Mucosa of descending colon (tissue), 3 donors: Measurements from ENCODE around the gene SLCO4C1. TPM values are rescaled to one million over a fixed set of nuclear protein-coding genes. Genes with fewer than 3 reads are reported as not detected.
"Not testable (repeated sequence)": the region's sequence is repeated elsewhere in the genome, so short reads cannot be mapped to it uniquely, and the experiment has no call there.

Experiments
- ATAC-seq: fragments of 200-7000 bp; cut with Tn5 transposase; one replicate; pipeline ENCODE4 v1.9.1; 2020; ENCODE audit warnings: mild to moderate bottlenecking, moderate library complexity
- DNase-seq, 3 donors: peaks; one replicate each; pipeline ENCODE4 v3.0.0-alpha.2; 2020
- H3K36me3 ChIP-seq: fragments of 200-600 bp; one replicate; pipeline ENCODE4 v1.8.0; 2021; ENCODE audit warnings: low read depth, mild to moderate bottlenecking
- H3K4me1 ChIP-seq: fragments of 200-600 bp; one replicate; pipeline ENCODE4 v1.8.0; 2021; ENCODE audit warnings: low read depth, mild to moderate bottlenecking
- H3K4me3 ChIP-seq: fragments of 200-600 bp; one replicate; pipeline ENCODE4 v1.8.0; 2021; ENCODE audit warnings: mild to moderate bottlenecking
- H3K9me3 ChIP-seq: fragments of 200-600 bp; one replicate; pipeline ENCODE4 v1.8.0; 2021; ENCODE audit warnings: mild to moderate bottlenecking
- intact Hi-C, 2 donors: fragments of 100-400 bp; cut with DNase I in 1 of 2; cut with micrococcal nuclease in 1 of 2; formaldehyde crosslinking; loops; one replicate each; pipeline versions ENCODE4 v1.11.0 to v1.11.1; 2022; cut with DNase I, micrococcal nuclease
- long read RNA-seq, 2 donors: library from polyadenylated mRNA; unstranded; transcript quantifications; one replicate each; pipeline ENCODE4 v2.0.0, GENCODE V29; 2019 to 2021
- total RNA-seq, 3 donors: library from RNA; stranded (reverse); fragmentation: NEBNext Ultra II Directional in 2 of 3; extraction: Animal tissue kit (Norgen Biotek cat#: 25700) in 2 of 3; gene quantifications; one replicate each; pipeline versions ENCODE4 v1.2.1 to v1.2.4, GENCODE V29; 2021 to 2023
- TF ChIP-seq, protein P1 (sequence below): fragments of 200-600 bp; IDR thresholded peaks from one replicate; pipeline ENCODE4 v1.8.0; 2022; ENCODE audit warnings: antibody characterized with exemption, mild to moderate bottlenecking
- donor health status: DM: no; HTN: no; CAD: no; lungs with moderate emphysema.
- donor health status: DM: no; HTN: no; CAD: no.
- donor health status: DM: no; HTN: yes; CAD: no.

Gene SLCO4C1, protein sequence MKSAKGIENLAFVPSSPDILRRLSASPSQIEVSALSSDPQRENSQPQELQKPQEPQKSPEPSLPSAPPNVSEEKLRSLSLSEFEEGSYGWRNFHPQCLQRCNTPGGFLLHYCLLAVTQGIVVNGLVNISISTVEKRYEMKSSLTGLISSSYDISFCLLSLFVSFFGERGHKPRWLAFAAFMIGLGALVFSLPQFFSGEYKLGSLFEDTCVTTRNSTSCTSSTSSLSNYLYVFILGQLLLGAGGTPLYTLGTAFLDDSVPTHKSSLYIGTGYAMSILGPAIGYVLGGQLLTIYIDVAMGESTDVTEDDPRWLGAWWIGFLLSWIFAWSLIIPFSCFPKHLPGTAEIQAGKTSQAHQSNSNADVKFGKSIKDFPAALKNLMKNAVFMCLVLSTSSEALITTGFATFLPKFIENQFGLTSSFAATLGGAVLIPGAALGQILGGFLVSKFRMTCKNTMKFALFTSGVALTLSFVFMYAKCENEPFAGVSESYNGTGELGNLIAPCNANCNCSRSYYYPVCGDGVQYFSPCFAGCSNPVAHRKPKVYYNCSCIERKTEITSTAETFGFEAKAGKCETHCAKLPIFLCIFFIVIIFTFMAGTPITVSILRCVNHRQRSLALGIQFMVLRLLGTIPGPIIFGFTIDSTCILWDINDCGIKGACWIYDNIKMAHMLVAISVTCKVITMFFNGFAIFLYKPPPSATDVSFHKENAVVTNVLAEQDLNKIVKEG
- total RNA-seq, result 1 to 10 TPM; 2.5 to 3.6 (median 2.6) TPM
- long read RNA-seq, donor 1, partial matches to known transcripts, result 1 of 1 reads
- long read RNA-seq, donor 1, other reads (novel, unspliced or antisense), result 0 of 1 reads
- long read RNA-seq, donor 2, partial matches to known transcripts, result 0 of 1 reads
- long read RNA-seq, donor 2, other reads (novel, unspliced or antisense), result 1 of 1 reads

DNA sequence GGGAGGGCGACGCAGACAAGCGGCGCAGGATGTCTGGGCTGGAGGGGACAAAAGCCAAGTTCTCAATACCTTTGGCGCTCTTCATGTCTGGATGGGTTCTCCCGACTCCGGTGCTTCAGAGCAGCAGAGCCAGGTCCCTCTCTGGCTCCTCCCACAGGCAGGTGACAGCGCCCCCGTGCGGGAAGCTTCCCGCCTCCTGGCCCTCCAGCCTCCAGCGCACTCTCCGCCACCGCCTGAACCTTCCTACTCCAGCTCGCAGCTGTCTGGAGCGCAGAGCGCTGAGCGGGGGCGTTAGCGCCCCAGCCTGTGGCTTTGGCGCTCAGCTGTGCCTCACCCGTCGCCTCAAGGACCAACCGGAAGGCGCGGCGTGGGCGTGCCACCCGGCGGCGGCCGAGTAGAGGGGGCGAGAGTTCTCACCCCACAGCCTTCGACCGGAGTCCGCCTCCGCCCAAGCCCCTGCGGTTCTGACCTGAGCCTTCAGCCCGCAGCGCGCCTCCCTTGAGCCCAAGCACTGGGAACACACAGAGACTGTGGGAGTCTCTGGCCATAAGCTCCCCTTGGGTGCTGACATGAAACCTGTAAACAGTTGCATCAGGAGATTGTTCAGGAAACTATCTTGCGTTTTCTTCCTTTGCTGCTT is at the start of gene SLCO4C1:
TSS of gene SLCO4C1 (minus strand) at position 107 of the 640 bp plus-strand sequence. CDS start at position 85, 22 bp downstream.
- Histone ChIP-seq H3K4me3 (peak within 1 kb of the TSS; percentile 13), H3K4me1 (peaks cover 9% of the 10 kb centered on the region), H3K9me3 (no peaks in the 10 kb centered on the region), H3K36me3 (no peaks in the 10 kb centered on the region)
- peak; percentile 99 for ATAC-seq
- intact Hi-C loops, result no loop called here
- peak; percentile 89 to 93 (median 92) for DNase-seq
- TF ChIP-seq, protein P1, sequence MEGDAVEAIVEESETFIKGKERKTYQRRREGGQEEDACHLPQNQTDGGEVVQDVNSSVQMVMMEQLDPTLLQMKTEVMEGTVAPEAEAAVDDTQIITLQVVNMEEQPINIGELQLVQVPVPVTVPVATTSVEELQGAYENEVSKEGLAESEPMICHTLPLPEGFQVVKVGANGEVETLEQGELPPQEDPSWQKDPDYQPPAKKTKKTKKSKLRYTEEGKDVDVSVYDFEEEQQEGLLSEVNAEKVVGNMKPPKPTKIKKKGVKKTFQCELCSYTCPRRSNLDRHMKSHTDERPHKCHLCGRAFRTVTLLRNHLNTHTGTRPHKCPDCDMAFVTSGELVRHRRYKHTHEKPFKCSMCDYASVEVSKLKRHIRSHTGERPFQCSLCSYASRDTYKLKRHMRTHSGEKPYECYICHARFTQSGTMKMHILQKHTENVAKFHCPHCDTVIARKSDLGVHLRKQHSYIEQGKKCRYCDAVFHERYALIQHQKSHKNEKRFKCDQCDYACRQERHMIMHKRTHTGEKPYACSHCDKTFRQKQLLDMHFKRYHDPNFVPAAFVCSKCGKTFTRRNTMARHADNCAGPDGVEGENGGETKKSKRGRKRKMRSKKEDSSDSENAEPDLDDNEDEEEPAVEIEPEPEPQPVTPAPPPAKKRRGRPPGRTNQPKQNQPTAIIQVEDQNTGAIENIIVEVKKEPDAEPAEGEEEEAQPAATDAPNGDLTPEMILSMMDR, result peak; percentile 66

DNA sequence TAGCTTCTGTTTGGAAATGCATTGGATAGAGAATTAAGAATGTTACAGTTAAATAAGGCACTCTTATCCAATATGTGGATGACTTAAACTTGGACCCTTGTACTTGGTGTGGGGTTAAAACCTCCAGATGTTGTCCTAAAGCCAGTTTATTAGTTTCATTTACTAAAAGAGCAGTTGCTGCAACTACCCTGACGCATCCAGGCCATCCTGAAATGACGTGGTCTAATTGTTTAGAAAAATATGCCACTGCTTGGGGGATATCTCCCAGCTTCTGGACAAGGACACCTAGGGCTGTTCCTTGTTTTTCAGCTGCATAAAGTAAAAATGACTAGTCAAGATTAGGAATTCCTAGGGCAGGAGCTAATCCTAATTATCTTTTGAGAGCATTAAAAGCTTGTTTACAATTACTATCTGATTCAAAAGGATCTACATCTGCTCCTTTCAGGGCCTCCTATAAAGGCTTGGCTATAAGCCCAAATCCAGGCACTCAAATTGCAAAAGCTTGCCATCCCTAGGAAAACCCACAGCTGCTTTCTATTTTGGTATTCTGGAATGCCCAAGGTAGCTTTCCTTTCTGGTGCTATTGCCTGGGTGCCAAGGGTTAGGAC is 45.7 kb upstream of the SLCO4C1 start:
- TF ChIP-seq, protein P1, result no peak
- Histone ChIP-seq H3K4me3 (no peak overlapping the region), H3K4me1 (no peaks in the 10 kb centered on the region), H3K36me3 (no peaks in the 10 kb centered on the region), H3K9me3 (no peaks in the 10 kb centered on the region)
- DNase-seq (no peak), ATAC-seq (no peak)
- intact Hi-C loops, result no loop called here

DNA sequence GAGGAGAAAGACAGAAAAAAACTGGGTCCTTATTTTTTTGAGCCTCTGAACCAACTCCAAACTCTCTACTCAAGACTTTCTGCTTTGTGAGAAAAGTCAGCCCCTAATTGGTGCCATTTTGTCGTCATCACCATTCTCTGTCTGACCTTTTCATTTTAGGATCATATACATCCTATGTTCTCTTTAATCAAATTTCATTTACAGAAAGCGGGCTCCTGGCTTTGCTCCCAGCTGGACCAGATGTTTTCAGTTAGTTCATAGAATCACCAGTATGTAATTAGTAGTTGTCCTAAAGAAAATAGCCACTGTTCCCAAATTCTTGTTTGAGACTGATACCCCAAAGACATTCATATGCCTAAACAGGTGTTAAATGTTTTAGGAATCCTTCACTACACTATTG is 28.6 kb upstream of the SLCO4C1 start:
- ATAC-seq, result no peak
- TF ChIP-seq, protein P1, result no peak
- no peaks in the 10 kb centered on the region for H3K9me3 ChIP-seq
- H3K36me3 ChIP-seq, result no peaks in the 10 kb centered on the region
- H3K4me3 ChIP-seq, result no peak overlapping the region
- DNase-seq, result no peak
- H3K4me1 ChIP-seq, result no peaks in the 10 kb centered on the region
- intact Hi-C loops, result no loop called here

DNA sequence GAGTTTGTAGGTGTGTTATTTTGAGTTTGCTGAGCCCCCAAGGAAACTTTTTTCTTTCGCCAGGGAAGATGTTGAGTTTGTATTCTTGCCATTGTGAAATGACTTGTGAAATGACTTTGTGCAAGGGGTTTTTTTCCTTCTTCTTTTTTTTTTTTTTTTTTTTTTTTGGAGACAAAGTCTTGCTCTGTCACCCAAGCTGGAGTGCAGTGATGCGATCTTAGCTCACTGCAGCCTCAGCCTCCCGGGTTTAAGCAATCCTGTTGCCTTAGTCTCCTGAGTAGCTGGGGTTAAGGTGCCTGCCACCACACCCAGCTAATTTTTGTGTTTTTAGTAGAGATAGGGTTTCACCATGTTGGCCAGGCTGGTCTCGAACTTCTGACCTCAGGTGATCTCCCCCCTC is 22.7 kb upstream of the SLCO4C1 start:
- ATAC-seq, H3K36me3 ChIP-seq: not testable (repeated sequence)

DNA sequence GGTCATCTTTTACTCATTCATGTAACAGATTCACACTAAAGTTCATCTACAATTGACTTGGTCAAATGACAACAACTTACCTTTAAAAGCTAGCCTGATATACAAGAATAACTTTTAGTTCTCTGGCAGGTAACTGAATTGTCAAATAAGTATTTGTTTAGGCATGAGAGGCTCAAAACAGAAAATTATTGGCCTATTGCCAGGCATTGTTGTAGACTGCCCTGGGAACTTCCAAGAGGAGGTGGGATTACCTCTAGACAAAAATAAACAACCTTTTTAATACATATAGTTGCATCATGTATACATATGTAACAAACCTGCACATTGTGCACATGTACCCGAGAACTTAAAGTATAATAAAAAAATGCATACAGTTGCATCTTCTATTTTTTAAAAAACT is 18.2 kb upstream of the SLCO4C1 start:
- H3K9me3 ChIP-seq, result no peaks in the 10 kb centered on the region
- TF ChIP-seq, protein P1, result no peak
- no peaks in the 10 kb centered on the region for H3K36me3 ChIP-seq
- no peaks in the 10 kb centered on the region for H3K4me1 ChIP-seq
- no peak for ATAC-seq
- H3K4me3 ChIP-seq, result no peak overlapping the region
- no peak for DNase-seq
- intact Hi-C loops, result no loop called here

More for the DNA sequence above, 22.7 kb upstream of the SLCO4C1 start:
- intact Hi-C loops, H3K9me3 ChIP-seq, H3K4me1 ChIP-seq, H3K4me3 ChIP-seq, DNase-seq: not testable (repeated sequence)
